GM19467 (cell line): Measurements from ENCODE around the gene CDH19.

ENCODE experiments used
- ATAC-seq: cut with Tn5 transposase; IDR thresholded peaks from one replicate; pipeline ENCODE4 v1.9.1; 2021; ENCODE audit warnings: mild to moderate bottlenecking, moderate library complexity; ENCODE audit not compliant: unreplicated experiment

The CDH19 gene

GRCh38 chr18:66571845-66572244, 32.0 kb downstream of the CDH19 start:
- ATAC-seq = no peak

- no peak for ATAC-seq
Measured at GRCh38 chr18:66566616-66567015, 37.3 kb downstream of the CDH19 start.

GRCh38 chr18:66564236-66564635, 39.7 kb downstream of the CDH19 start:
- no peak for ATAC-seq

- ATAC-seq = no peak
Measured at GRCh38 chr18:66562279-66562678, 41.6 kb downstream of the CDH19 start.

GRCh38 chr18:66560094-66560493, 43.8 kb downstream of the CDH19 start:
- no peak for ATAC-seq

- no peak for ATAC-seq
Measured at GRCh38 chr18:66558773-66559172, 45.1 kb downstream of the CDH19 start.

- no peak for ATAC-seq
Measured at GRCh38 chr18:66557091-66557490, 46.8 kb downstream of the CDH19 start.

GRCh38 chr18:66555585-66555984, 48.3 kb downstream of the CDH19 start:
- ATAC-seq = no peak

- no peak for ATAC-seq
Measured at GRCh38 chr18:66553824-66554223, 50.1 kb downstream of the CDH19 start.

GRCh38 chr18:66550366-66550765, 53.5 kb downstream of the CDH19 start:
- no peak for ATAC-seq

GRCh38 chr18:66548747-66549146, 55.1 kb downstream of the CDH19 start:
- no peak for ATAC-seq

- ATAC-seq = no peak
Measured at GRCh38 chr18:66534110-66534509, 69.8 kb downstream of the CDH19 start.

- no peak for ATAC-seq
Measured at GRCh38 chr18:66533693-66534092, 70.2 kb downstream of the CDH19 start.

GRCh38 chr18:66523219-66523991, 80.5 kb downstream of the CDH19 start:
- ATAC-seq = no peak

- ATAC-seq = no peak
Measured at GRCh38 chr18:66513996-66514395, 89.9 kb downstream of the CDH19 start.

GRCh38 chr18:66511792-66512191, 92.1 kb downstream of the CDH19 start:
- no peak for ATAC-seq

- no peak for ATAC-seq
Measured at GRCh38 chr18:66511289-66511688, 92.6 kb downstream of the CDH19 start.

- ATAC-seq = no peak
Measured at GRCh38 chr18:66510357-66511045, 93.4 kb downstream of the CDH19 start.

GRCh38 chr18:66508937-66509336, 95.0 kb downstream of the CDH19 start:
- ATAC-seq = no peak

GRCh38 chr18:66506178-66506577, 97.7 kb downstream of the CDH19 start:
- no peak for ATAC-seq

GRCh38 chr18:66497351-66497750, 106.5 kb downstream of the CDH19 start:
- no peak for ATAC-seq

GRCh38 chr18:66495844-66496243, 108.0 kb downstream of the CDH19 start:
- peak; percentile 62 for ATAC-seq
